ENCODE data around the gene SNX32.
A peak's percentile ranks its signal among the peaks of the same experiment; 100 is the strongest.

Gene SNX32

DNA sequence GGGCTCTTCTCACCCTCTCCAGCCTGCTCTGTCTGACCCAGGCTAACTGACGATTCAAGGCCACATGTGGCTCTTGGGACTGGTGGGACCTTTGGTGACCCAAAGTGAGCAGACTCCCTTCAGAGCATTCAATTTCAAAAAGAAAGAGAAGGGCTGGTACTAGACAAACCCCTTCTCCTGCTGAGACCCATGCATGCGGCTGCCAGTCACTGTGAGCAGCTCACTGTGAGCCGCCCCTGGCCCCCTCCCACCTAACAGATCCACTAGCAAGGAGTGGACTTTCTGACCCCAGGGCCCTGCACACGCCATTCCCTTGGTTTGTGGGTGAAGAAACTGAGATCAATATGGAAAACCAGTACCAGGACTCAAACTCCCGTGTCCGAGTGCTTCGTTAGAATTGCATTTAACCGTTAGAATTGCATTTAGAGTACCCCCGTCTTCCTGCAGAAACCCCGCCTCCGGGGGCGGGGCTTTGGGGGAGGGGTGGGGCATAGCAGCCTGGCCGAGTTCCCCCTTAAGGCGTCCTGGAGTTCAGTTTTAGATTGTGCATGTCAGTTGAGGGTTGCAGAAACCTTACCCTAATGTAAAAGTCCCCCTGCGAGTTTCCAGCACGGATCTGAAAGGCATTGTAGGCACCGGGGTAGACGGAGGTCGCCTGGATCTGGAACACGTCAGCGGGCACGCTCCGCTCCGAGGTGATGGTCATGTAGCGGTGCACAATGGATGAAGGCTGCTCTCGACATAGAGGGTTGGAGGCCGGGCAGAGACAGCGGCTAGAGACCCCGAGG lies 33.7 kb downstream of the SNX32 start:
- DNase-seq (ENCODE audit: low read depth in 2 of 2), result no peak

DNA sequence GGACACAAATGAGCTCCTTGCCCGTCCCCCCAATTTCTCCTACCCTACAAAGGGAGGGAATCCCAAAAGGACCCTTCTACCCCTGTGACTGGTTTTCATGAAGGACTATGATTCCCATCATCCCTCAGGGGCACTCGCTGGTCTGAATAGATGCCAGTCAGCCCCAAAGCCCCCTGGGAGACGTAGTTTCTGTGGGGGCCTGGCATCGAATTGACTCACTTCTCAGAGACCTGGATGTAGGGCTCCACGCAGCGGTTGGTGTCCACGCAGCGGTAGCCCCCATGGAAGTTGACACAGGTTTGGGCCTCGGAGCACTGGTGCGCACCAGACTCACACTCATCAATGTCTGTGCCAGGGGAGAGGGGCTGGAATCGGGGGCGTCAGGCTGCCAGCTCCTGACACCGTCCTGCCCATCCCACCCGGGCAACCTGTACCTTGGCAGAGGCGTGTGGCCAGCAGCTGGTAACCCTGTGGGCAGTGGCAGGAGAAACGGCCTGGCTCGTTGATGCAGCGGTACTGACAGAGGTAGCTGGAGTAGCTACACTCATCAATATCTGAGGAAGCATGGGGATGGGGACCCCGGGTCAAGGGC lies 34.4 kb downstream of the SNX32 start:
- DNase-seq (ENCODE audit: low read depth in 2 of 2), result no peak

GRCh38 chr11:65868907-65869306 lies 35.1 kb downstream of the SNX32 start:
- no peak for DNase-seq (ENCODE audit: low read depth in 2 of 2)

- no peak for DNase-seq (ENCODE audit: low read depth in 2 of 2)
Measured at GRCh38 chr11:65869643-65870306, 36.0 kb downstream of the SNX32 start.

DNA sequence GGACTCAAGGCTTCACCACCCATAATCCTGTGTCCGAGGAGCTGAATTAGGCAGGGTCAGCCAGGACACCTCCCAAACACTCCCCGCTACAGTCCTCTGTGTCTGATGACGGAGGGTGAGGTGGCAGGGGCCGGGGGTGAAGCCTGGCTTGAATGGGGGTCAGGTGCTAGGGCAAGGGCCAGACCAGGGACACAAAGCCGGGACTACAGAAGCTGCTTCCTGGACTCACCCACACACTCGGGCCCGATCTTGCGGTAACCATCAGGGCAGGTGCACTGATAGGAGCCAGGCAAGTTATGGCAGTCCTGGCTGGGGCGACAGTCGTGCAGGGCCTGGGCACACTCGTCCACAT lies 36.5 kb downstream of the SNX32 start:
- DNase-seq (ENCODE audit: low read depth in 2 of 2), result no peak

- no peak for DNase-seq (ENCODE audit: low read depth in 2 of 2)
Measured at GRCh38 chr11:65870706-65871681, 37.2 kb downstream of the SNX32 start.

DNA sequence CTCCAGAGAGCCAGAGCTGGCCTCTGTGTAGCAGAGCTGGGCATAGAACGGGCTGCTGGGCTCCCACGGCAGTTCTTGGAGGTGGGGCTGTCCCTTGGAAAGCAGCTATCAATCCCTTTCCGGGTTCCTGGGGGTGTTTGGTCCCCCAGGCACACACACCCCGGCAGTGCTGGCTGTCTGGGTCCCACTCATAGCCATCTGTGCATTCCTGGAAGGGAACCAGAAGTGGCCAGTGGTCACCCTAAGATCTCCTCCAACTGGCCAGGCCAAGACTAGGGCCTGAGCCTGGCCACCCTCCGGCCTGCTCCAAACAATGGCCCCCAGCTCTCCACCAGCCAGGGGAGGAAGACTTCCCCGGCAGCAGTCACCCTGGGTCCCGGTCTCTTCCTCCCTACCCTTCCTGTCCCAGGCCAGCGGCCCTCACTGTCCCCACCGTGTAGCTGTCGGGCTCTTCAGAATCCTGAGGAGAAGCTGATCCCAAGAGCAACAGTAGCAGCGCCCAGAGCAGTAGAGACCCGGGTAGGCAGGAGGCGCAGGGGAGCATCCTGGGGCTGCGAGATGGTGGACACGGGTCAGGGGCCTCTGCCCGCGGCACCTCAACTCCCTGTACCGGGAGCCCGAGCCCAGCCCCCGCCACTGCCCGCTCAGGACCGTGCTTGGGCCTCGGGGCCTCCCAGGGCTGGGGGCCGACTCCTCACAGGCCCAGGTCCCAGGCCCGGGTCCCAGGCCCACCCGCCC lies 38.2 kb downstream of the SNX32 start:
- no peak for DNase-seq (ENCODE audit: low read depth in 2 of 2)

- DNase-seq (ENCODE audit: low read depth in 2 of 2), result no peak
Measured at GRCh38 chr11:65872586-65873317, 39.0 kb downstream of the SNX32 start, which contains the start of gene EFEMP2. TSS of gene EFEMP2 (minus strand) at chr11:65872800. CDS start at chr11:65872354, 446 bp downstream.

GRCh38 chr11:65873318-65874156 lies 39.8 kb downstream of the SNX32 start:
- peak; percentile 96 to 98 for DNase-seq (ENCODE audit: low read depth in 2 of 2)

GRCh38 chr11:65879617-65880016 lies 45.9 kb downstream of the SNX32 start, which contains the start of gene CTSW:
TSS of gene CTSW (plus strand) at chr11:65879837. CDS start at chr11:65879855, 18 bp downstream.
- no peak for DNase-seq (ENCODE audit: low read depth in 2 of 2)

GRCh38 chr11:65880027-65880426 lies 46.3 kb downstream of the SNX32 start:
- no peak for DNase-seq (ENCODE audit: low read depth in 2 of 2)

DNA sequence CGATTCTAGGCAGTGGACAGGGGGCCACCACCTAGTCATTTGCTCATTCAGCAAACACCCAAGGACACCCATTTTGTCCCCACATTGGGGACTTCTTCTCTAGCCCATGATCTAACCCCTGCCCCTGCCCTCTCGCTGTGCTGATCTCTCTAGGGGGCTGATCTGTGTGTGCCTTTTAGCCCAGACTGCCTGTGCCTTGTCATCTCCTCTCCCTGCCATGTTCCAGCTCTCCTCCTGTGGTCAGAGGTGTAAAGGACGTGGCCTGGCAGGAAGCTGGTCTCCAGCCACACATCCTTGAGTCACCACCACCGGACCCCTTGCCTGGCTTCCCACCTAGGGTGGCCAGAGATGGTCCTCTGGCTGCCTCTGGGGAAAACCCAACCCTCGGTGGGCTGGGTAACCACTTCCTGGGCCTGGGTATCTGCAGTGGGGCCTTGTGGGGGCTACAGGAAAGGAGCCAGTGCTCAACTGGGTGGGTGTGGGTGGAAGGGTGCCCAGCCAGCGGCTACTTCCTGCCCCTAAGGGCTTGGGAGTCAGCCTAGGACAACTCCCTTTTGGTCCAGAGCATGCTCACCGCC lies 47.2 kb downstream of the SNX32 start:
- no peak for DNase-seq (ENCODE audit: low read depth in 2 of 2)

DNA sequence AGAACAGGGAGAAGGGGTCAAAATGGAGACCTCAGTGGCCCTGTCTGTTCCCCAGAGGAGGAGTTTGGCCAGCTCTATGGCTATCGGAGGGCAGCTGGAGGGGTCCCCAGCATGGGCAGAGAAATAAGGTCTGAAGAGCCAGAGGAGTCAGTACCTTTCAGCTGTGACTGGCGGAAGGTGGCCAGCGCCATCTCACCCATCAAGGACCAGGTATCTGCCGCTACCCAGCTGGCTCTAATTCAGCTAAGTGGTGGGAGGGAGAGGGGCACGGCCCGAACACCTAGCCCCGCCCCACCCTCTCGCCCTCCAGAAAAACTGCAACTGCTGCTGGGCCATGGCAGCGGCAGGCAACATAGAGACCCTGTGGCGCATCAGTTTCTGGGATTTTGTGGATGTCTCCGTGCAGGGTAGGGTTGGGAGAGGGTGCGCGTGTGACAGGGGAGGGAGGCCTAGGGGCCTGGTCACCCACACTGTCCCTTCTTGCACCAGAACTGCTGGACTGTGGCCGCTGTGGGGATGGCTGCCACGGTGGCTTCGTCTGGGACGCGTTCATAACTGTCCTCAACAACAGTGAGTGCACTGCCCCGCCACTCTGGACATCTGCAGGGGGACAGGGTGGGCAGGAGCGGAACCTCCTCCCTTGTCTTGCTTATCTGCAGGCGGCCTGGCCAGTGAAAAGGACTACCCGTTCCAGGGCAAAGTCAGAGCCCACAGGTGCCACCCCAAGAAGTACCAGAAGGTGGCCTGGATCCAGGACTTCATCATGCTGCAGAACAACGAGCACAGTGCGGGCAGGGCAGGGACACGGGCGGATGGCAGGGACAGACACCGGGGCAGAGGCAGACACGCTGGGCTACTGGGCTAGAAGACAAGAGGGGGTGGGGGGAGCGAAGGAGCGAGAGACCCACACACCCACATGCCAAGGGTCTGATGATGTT lies 48.6 kb downstream of the SNX32 start:
- DNase-seq (ENCODE audit: low read depth in 2 of 2), result no peak

- DNase-seq (ENCODE audit: low read depth in 2 of 2), result no peak
Measured at GRCh38 chr11:65883058-65883761, 49.4 kb downstream of the SNX32 start.

DNA sequence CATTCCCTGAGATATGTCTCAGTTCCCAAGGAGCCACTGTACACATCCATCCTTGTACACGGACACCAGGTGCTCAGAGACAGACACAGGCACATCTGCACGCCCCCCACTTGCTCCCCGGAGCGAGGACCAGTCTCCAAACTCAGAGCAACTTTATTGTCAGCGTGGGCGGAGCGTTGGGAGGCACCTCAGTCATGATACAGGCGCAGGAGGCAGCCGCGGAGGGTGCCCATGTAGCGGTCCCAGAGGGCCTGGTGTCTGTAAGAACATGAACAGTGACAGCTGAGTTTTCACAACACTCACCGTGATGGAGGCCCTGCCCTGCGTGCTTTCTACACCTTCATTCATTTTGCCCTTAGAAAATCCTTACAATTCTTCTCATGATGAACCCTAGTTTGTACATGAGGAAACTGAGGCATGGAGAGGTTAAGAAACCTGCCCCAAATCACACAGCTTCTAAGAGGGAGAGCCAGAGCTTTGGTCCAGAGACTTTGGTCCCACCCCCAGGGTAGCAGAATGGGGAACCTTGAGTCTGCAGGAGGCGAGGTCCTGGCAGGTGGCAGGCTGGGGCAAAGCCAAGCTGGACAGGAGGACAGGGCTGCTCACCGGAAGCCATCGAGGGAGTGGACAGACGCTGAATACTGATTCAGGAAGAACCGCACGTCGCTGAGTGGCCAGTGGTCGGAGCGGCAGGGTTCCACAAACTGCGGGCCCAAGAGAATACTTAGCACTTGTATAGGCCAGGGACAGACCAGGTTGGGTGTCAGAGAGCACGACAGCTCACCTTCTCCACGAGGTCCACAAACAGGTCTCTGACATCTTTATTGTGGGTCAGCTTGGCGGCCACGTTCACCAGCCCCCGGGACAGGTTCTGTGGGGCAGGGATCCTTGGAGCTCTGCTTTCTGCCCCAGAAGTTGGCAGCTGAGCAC lies 50.3 kb downstream of the SNX32 start:
- no peak for DNase-seq (ENCODE audit: low read depth in 2 of 2)

DNA sequence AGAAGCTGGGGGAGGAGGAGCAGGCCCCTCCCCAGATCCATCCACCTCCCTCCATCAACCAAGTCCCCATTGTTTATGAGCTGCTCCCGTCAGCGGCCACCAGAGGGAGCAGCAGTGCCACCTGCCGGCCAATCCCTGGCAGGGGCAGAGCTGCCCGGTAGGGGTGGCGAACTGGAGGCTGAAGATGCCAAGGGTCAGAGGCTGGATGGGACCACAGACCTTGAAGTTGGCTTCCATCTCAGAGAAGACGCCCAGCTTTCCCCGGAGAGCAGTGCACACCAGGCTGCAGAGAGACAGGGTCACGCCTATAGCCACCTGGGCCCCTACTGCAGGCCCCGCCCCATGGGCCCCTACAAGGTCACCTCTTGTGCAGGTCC lies 50.9 kb downstream of the SNX32 start:
- peak; percentile 60 to 65 for DNase-seq (ENCODE audit: low read depth in 2 of 2)
